NCI-H748 treated with DMSO at 0.1 percent for 48 hours (cell line): ENCODE measurements around the gene TAC3.
"Not testable (repeated sequence)": the region's sequence is repeated elsewhere in the genome, so short reads cannot be mapped to it uniquely, and the experiment has no call there.

ENCODE experiments used
- DNase-seq: peaks from one replicate; lab custom pipeline; 2025; lab: John Stamatoyannopoulos, UW

TAC3 gene

GRCh38 chr12:56982578-56983236, 33.6 kb downstream of the TAC3 start:
- DNase-seq: not testable (repeated sequence)

- no peak for DNase-seq
Measured at GRCh38 chr12:56980941-56981530, 35.3 kb downstream of the TAC3 start.

GRCh38 chr12:56980268-56980667, 36.1 kb downstream of the TAC3 start:
- DNase-seq: no peak

GRCh38 chr12:56979628-56980027, 36.7 kb downstream of the TAC3 start:
- no peak for DNase-seq

- DNase-seq: no peak
Measured at GRCh38 chr12:56978397-56979138, 37.8 kb downstream of the TAC3 start.

- DNase-seq: not testable (repeated sequence)
Measured at GRCh38 chr12:56977361-56977760, 39.0 kb downstream of the TAC3 start.

GRCh38 chr12:56974224-56974623, 42.1 kb downstream of the TAC3 start:
- not testable (repeated sequence) for DNase-seq

GRCh38 chr12:56968910-56969309, 47.4 kb downstream of the TAC3 start:
- not testable (repeated sequence) for DNase-seq

- not testable (repeated sequence) for DNase-seq
Measured at GRCh38 chr12:56965997-56966642, 50.2 kb downstream of the TAC3 start.

- DNase-seq: not testable (repeated sequence)
Measured at GRCh38 chr12:56965124-56965523, 51.2 kb downstream of the TAC3 start.

GRCh38 chr12:56963557-56963956, 52.8 kb downstream of the TAC3 start:
- DNase-seq: not testable (repeated sequence)

- DNase-seq: not testable (repeated sequence)
Measured at GRCh38 chr12:56962247-56962646, 54.1 kb downstream of the TAC3 start.
